Skeletal muscle satellite cell (primary cell): ENCODE results near the gene USF1.
"Not testable (repeated sequence)": the region's sequence is repeated elsewhere in the genome, so short reads cannot be mapped to it uniquely, and the experiment has no call there.

Experiments used
- H3K27me3 ChIP-seq: 2 replicates; pipeline ENCODE4 v1.7.0; 2013; ENCODE audit warnings: low read length; ENCODE audit not compliant: control insufficient read depth, insufficient read depth
- H3K36me3 ChIP-seq: 2 replicates; pipeline ENCODE4 v1.7.0; 2013; ENCODE audit warnings: mild to moderate bottlenecking, control low read depth, low read length; ENCODE audit not compliant: insufficient read depth
- H3K4me1 ChIP-seq: 2 replicates; pipeline ENCODE4 v1.7.0; 2013; ENCODE audit warnings: low read length; ENCODE audit not compliant: control insufficient read depth, insufficient read depth
- H3K4me2 ChIP-seq: 2 replicates; pipeline ENCODE4 v1.7.0; 2013; ENCODE audit warnings: mild to moderate bottlenecking, low read length
- H3K4me3 ChIP-seq: 2 replicates; pipeline ENCODE4 v1.7.0; 2013; ENCODE audit warnings: low read length
- H3K9ac ChIP-seq: 2 replicates; pipeline ENCODE4 v1.7.0; 2013; ENCODE audit warnings: mild to moderate bottlenecking, low read depth, low read length, moderate library complexity
- H3K9me3 ChIP-seq: replicated peaks from 2 replicates; pipeline ENCODE4 v1.7.0; 2013; ENCODE audit warnings: mild to moderate bottlenecking, control low read depth, low read length

Gene USF1

GRCh38 chr1:161074676-161075368, 29.0 kb upstream of the USF1 start:
- peaks cover 2% of the 10 kb centered on the region for H3K27me3 ChIP-seq
- no peaks in the 10 kb centered on the region for H3K36me3 ChIP-seq
- no peak overlapping the region for H3K9ac ChIP-seq
- no peaks in the 10 kb centered on the region for H3K9me3 ChIP-seq
- H3K4me2 ChIP-seq: no peak overlapping the region
- H3K4me3 ChIP-seq: no peak overlapping the region
- H3K4me1 ChIP-seq: no peaks in the 10 kb centered on the region

- Histone ChIP-seq H3K4me1 (no peaks in the 10 kb centered on the region), H3K4me3 (no peak overlapping the region), H3K36me3 (no peaks in the 10 kb centered on the region), H3K9ac (no peak overlapping the region), H3K4me2 (no peak overlapping the region), H3K9me3 (no peaks in the 10 kb centered on the region), H3K27me3 (peaks cover 2% of the 10 kb centered on the region)
Observed at GRCh38 chr1:161073474-161074121, 27.8 kb upstream of the USF1 start.

GRCh38 chr1:161072751-161073449, 27.1 kb upstream of the USF1 start:
- peaks cover 2% of the 10 kb centered on the region for H3K27me3 ChIP-seq
- H3K4me3 ChIP-seq: no peak overlapping the region
- H3K4me2 ChIP-seq: no peak overlapping the region
- H3K9ac ChIP-seq: no peak overlapping the region
- H3K9me3 ChIP-seq: no peaks in the 10 kb centered on the region
- no peaks in the 10 kb centered on the region for H3K36me3 ChIP-seq
- no peaks in the 10 kb centered on the region for H3K4me1 ChIP-seq

GRCh38 chr1:161071886-161072371, 26.2 kb upstream of the USF1 start:
- Histone ChIP-seq H3K9ac (no peak overlapping the region), H3K9me3 (no peaks in the 10 kb centered on the region), H3K4me2 (no peak overlapping the region), H3K4me3 (no peak overlapping the region), H3K4me1 (no peaks in the 10 kb centered on the region), H3K36me3 (no peaks in the 10 kb centered on the region), H3K27me3 (no peaks in the 10 kb centered on the region)

GRCh38 chr1:161070761-161071160, 25.0 kb upstream of the USF1 start:
- H3K4me1 ChIP-seq: no peaks in the 10 kb centered on the region
- no peak overlapping the region for H3K9ac ChIP-seq
- H3K36me3 ChIP-seq: no peaks in the 10 kb centered on the region
- H3K4me3 ChIP-seq: no peak overlapping the region
- no peak overlapping the region for H3K4me2 ChIP-seq
- no peaks in the 10 kb centered on the region for H3K9me3 ChIP-seq
- no peaks in the 10 kb centered on the region for H3K27me3 ChIP-seq

GRCh38 chr1:161069731-161070270, 24.0 kb upstream of the USF1 start, which contains the start of gene ARHGAP30:
Gene ARHGAP30 (minus strand): TSS chr1:161069891. CDS start chr1:161069624, 267 bp downstream.
- Histone ChIP-seq H3K4me3 (no peak within 1 kb of the TSS), H3K36me3 (no peaks in the 10 kb centered on the region), H3K27me3 (no peaks in the 10 kb centered on the region), H3K4me1 (no peaks in the 10 kb centered on the region), H3K9ac (no peak within 1 kb of the TSS), H3K4me2 (no peak within 1 kb of the TSS), H3K9me3 (no peaks in the 10 kb centered on the region)

- Histone ChIP-seq H3K36me3 (no peaks in the 10 kb centered on the region), H3K9me3 (no peaks in the 10 kb centered on the region), H3K27me3 (no peaks in the 10 kb centered on the region), H3K9ac (no peak overlapping the region), H3K4me1 (no peaks in the 10 kb centered on the region), H3K4me3 (no peak overlapping the region), H3K4me2 (no peak overlapping the region)
Observed at GRCh38 chr1:161069241-161069640, 23.5 kb upstream of the USF1 start.

- no peaks in the 10 kb centered on the region for H3K9me3 ChIP-seq
- no peak overlapping the region for H3K9ac ChIP-seq
Observed at GRCh38 chr1:161068306-161069234, 22.8 kb upstream of the USF1 start.

GRCh38 chr1:161066694-161067093, 20.9 kb upstream of the USF1 start:
- Histone ChIP-seq H3K27me3 (no peaks in the 10 kb centered on the region), H3K4me2 (no peak overlapping the region), H3K36me3 (no peaks in the 10 kb centered on the region), H3K9ac (no peak overlapping the region), H3K9me3 (no peaks in the 10 kb centered on the region), H3K4me1 (no peaks in the 10 kb centered on the region), H3K4me3 (no peak overlapping the region)

More at GRCh38 chr1:161068306-161069234, 22.8 kb upstream of the USF1 start:
- H3K4me3 ChIP-seq: no peak overlapping the region
- H3K27me3 ChIP-seq: no peaks in the 10 kb centered on the region
- no peaks in the 10 kb centered on the region for H3K36me3 ChIP-seq
- H3K4me1 ChIP-seq: no peaks in the 10 kb centered on the region
- no peak overlapping the region for H3K4me2 ChIP-seq

GRCh38 chr1:161065681-161066080, 19.9 kb upstream of the USF1 start:
- not testable (repeated sequence) for H3K4me1 ChIP-seq, H3K36me3 ChIP-seq, H3K27me3 ChIP-seq, H3K4me3 ChIP-seq, H3K9ac ChIP-seq, H3K9me3 ChIP-seq, H3K4me2 ChIP-seq

GRCh38 chr1:161063936-161064335, 18.2 kb upstream of the USF1 start:
- H3K9ac ChIP-seq, H3K27me3 ChIP-seq, H3K4me3 ChIP-seq, H3K9me3 ChIP-seq, H3K4me1 ChIP-seq, H3K36me3 ChIP-seq, H3K4me2 ChIP-seq: not testable (repeated sequence)
